GM12892 (cell line): ENCODE data around the gene IQGAP2.

Source experiments
- POLR2A ChIP-seq: IDR thresholded peaks from 2 replicates; pipeline ENCODE4 v1.6.1; 2011; ENCODE audit warnings: low read depth, low read length, control low read depth
- POLR2AphosphoS5 ChIP-seq: IDR thresholded peaks from 2 replicates; pipeline ENCODE4 v1.6.1; 2011; ENCODE audit warnings: low read depth, low read length, control low read depth

DNA sequence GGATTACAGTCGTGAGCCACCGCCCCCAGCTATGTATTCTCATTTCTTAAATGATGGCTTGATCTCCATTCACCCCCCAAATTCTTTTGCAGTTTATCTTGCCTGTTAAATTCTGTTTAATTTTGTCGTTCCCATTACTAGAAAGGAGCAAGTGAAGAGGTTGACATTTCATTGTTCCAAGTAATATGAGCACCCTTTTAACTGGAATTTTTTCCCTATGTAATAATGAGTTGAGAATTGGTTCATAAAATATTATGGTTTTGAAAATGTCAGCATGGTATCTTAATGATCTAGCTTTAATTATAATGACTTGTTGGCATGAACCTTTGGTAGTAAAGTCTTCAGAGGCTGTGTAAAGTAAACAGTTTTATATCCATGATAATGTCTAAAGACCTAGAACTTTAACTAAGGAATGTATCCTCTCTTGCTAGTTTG lies 182.7 kb downstream of the IQGAP2 start:
- TF ChIP-seq POLR2A (no peak), POLR2AphosphoS5 (no peak)
